T-helper 1 cell treated with Interleukin-12 subunit alpha and Interleukin-12 subunit beta and Interleukin-4 antibody, amounts not matched to agents 30 μg/mL and 1 μg/mL, for 36 hours (primary cell): ENCODE results near the gene AKAP13.
"Not testable (repeated sequence)": the region's sequence is repeated elsewhere in the genome, so short reads cannot be mapped to it uniquely, and the experiment has no call there.

Experiments
- H3K27ac Mint-ChIP-seq: one replicate; pipeline ENCODE4 v1.8.0; 2021; ENCODE audit warnings: mild to moderate bottlenecking, mixed read lengths
- H3K27me3 Mint-ChIP-seq: one replicate; pipeline ENCODE4 v1.8.0; 2021; ENCODE audit warnings: low read depth, mixed read lengths
- H3K36me3 Mint-ChIP-seq: one replicate; pipeline ENCODE4 v1.8.0; 2021; ENCODE audit warnings: low read depth, mixed read lengths
- H3K4me1 Mint-ChIP-seq: one replicate; pipeline ENCODE4 v1.8.0; 2021; ENCODE audit warnings: low read depth, mixed read lengths
- H3K4me3 Mint-ChIP-seq: one replicate; pipeline ENCODE4 v1.8.0; 2021; ENCODE audit warnings: mild to moderate bottlenecking, moderate library complexity, mixed read lengths
- H3K9me3 Mint-ChIP-seq: one replicate; pipeline ENCODE4 v1.8.0; 2021; ENCODE audit warnings: mixed read lengths

Gene AKAP13

GRCh38 chr15:85795337-85796305, 415.2 kb downstream of the AKAP13 start:
- Mint-ChIP-seq H3K27ac (peak overlapping the region; percentile 47), H3K36me3 (peaks cover 2% of the 10 kb centered on the region), H3K4me1 (peaks cover 25% of the 10 kb centered on the region), H3K27me3 (peaks cover 10% of the 10 kb centered on the region), H3K9me3 (no peaks in the 10 kb centered on the region), H3K4me3 (peak overlapping the region; percentile 79)

DNA sequence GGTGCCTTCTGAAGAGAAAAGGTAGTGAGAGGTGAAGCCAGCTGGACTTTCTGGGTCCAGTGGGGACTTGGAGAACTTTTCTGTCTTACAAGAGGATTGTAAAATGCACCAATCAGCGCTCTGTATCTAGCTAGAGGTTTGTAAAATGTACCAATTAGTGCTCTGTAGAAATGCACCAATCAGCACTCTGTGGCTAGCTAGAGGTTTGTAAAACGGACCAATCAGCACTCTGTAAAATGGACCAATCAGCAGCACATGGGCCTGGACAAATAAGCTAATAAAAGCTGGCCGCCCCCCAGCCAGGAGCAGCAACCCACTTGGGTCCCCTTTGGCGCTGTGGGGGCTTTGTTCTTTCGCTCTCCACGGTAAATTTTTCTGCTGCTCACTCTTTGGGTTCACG, 416.0 kb downstream of the AKAP13 start:
- not testable (repeated sequence) for H3K27ac Mint-ChIP-seq, H3K36me3 Mint-ChIP-seq, H3K4me3 Mint-ChIP-seq, H3K9me3 Mint-ChIP-seq
- Mint-ChIP-seq H3K4me1 (peaks cover 25% of the 10 kb centered on the region), H3K27me3 (peaks cover 10% of the 10 kb centered on the region)
